ENCODE data around the gene TNPO1.

DNA sequence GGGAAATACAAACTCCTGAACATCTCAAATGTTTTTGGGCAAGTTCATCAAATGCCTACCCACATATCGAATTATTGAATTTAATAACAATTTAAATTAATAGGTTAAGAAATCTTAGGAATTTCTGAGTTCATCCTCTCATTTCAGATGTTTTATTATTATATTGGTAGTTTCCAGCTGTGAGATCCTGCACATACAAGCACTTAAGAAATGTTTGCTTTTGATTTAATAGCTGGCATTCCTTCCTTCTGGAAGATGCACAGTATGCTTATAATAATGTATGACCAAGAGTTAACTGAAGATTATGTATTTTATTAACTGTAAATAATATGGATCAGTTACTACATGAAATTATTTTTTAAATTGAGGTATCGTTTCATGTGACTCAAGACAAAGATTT is 13.9 kb downstream of the TNPO1 start:
- TF ChIP-seq, protein P1, sequence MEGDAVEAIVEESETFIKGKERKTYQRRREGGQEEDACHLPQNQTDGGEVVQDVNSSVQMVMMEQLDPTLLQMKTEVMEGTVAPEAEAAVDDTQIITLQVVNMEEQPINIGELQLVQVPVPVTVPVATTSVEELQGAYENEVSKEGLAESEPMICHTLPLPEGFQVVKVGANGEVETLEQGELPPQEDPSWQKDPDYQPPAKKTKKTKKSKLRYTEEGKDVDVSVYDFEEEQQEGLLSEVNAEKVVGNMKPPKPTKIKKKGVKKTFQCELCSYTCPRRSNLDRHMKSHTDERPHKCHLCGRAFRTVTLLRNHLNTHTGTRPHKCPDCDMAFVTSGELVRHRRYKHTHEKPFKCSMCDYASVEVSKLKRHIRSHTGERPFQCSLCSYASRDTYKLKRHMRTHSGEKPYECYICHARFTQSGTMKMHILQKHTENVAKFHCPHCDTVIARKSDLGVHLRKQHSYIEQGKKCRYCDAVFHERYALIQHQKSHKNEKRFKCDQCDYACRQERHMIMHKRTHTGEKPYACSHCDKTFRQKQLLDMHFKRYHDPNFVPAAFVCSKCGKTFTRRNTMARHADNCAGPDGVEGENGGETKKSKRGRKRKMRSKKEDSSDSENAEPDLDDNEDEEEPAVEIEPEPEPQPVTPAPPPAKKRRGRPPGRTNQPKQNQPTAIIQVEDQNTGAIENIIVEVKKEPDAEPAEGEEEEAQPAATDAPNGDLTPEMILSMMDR (IDR thresholded peaks at IDR 0.05), result no peak
- no peak for TF ChIP-seq POLR2A (IDR thresholded peaks at IDR 0.05)
- TF ChIP-seq POLR2AphosphoS5 (IDR thresholded peaks at IDR 0.05; ENCODE audit: insufficient read depth in 1 of 2, low read depth in 1 of 2), result no peak
